Neuronal stem cell (in vitro differentiated cells): ENCODE measurements around the gene RAD51B.

Source experiments
- DNase-seq: peaks from one replicate; pipeline ENCODE4 v3.0.0-alpha.2; 2013; ENCODE audit warnings: low spot score
- H2AFZ ChIP-seq: one replicate; pipeline ENCODE4 v1.6.1; 2013; ENCODE audit warnings: mild to moderate bottlenecking, low read length, inconsistent platforms
- H2AK5ac ChIP-seq: 2 replicates; pipeline ENCODE4 v1.6.1; 2013; ENCODE audit warnings: low read depth, mild to moderate bottlenecking, inconsistent platforms, low read length, moderate library complexity, mixed read lengths
- H2BK120ac ChIP-seq: 2 replicates; pipeline ENCODE4 v1.6.1; 2013; ENCODE audit warnings: low read depth, mild to moderate bottlenecking, inconsistent platforms, low read length, moderate library complexity, mixed read lengths
- H2BK12ac ChIP-seq: one replicate; pipeline ENCODE4 v1.6.1; 2013; ENCODE audit warnings: low read length, inconsistent platforms
- H2BK15ac ChIP-seq: 2 replicates; pipeline ENCODE4 v1.6.1; 2013; ENCODE audit warnings: mild to moderate bottlenecking, low read length, inconsistent platforms, mixed read lengths
- H2BK5ac ChIP-seq: one replicate; pipeline ENCODE4 v1.6.1; 2013; ENCODE audit warnings: inconsistent platforms, mild to moderate bottlenecking, low read length, moderate library complexity
- H3K14ac ChIP-seq: one replicate; pipeline ENCODE4 v1.6.1; 2013; ENCODE audit warnings: low read length, inconsistent platforms
- H3K18ac ChIP-seq: 2 replicates; pipeline ENCODE4 v1.6.1; 2013; ENCODE audit warnings: low read length, inconsistent platforms
- H3K23ac ChIP-seq: 2 replicates; pipeline ENCODE4 v1.6.1; 2013; ENCODE audit warnings: low read depth, mild to moderate bottlenecking, mixed read lengths, low read length, inconsistent platforms; ENCODE audit not compliant: poor library complexity
- H3K27ac ChIP-seq: replicated peaks from 3 replicates; pipeline ENCODE4 v1.5.1; 2013; ENCODE audit warnings: low read length, inconsistent platforms
- H3K27me3 ChIP-seq, 3 experiments: 2 replicates each; pipeline ENCODE4 v1.6.1; 2013; ENCODE audit warnings: low read length in 3 of 3, mild to moderate bottlenecking in 2 of 3, inconsistent platforms in 1 of 3, low read depth in 1 of 3, mixed read lengths in 1 of 3, moderate library complexity in 1 of 3; ENCODE audit not compliant: control insufficient read depth in 3 of 3, insufficient read depth in 3 of 3
- H3K36me3 ChIP-seq, 2 donors: replicated peaks in 1 of 2; 2 replicates each; pipeline ENCODE4 v1.6.1; 2013; ENCODE audit warnings: low read length in 2 of 2; ENCODE audit not compliant: control insufficient read depth in 2 of 2, insufficient read depth in 2 of 2
- H3K4ac ChIP-seq: 2 replicates; pipeline ENCODE4 v1.6.1; 2013; ENCODE audit warnings: inconsistent platforms, mild to moderate bottlenecking, low read length, moderate library complexity
- H3K4me1 ChIP-seq, 2 donors: 1 replicate in 1 of 2; 2 replicates in 1 of 2; pipeline ENCODE4 v1.6.1; 2013; ENCODE audit warnings: low read length in 2 of 2, low read depth in 1 of 2; ENCODE audit not compliant: control insufficient read depth in 2 of 2, insufficient read depth in 1 of 2
- H3K4me2 ChIP-seq: one replicate; pipeline ENCODE4 v1.6.1; 2013; ENCODE audit warnings: mild to moderate bottlenecking, low read length, inconsistent platforms; ENCODE audit not compliant: insufficient read depth, poor library complexity, severe bottlenecking
- H3K4me3 ChIP-seq, 2 donors: 2 replicates each; pipeline ENCODE4 v1.5.1; 2013; ENCODE audit warnings: low read length in 2 of 2, mild to moderate bottlenecking in 2 of 2, inconsistent platforms in 1 of 2, moderate library complexity in 1 of 2
- H3K79me1 ChIP-seq: one replicate; pipeline ENCODE4 v1.6.1; 2013; ENCODE audit warnings: low read depth, mild to moderate bottlenecking, inconsistent platforms, low read length, moderate library complexity
- H3K9ac ChIP-seq: one replicate; pipeline ENCODE4 v1.6.1; 2013; ENCODE audit warnings: mild to moderate bottlenecking, low read depth, low read length, inconsistent platforms; ENCODE audit not compliant: poor library complexity
- H3K9me3 ChIP-seq, 2 donors: replicated peaks in 1 of 2; 2 replicates each; pipeline versions ENCODE3 to v1.6.1; 2013; ENCODE audit warnings: low read length in 2 of 2, mild to moderate bottlenecking in 2 of 2, inconsistent platforms in 1 of 2, low read depth in 1 of 2, mixed read lengths in 1 of 2, moderate library complexity in 1 of 2; ENCODE audit not compliant: control insufficient read depth in 2 of 2, insufficient read depth in 1 of 2
- H4K8ac ChIP-seq: one replicate; pipeline ENCODE4 v1.6.1; 2013; ENCODE audit warnings: low read depth, mild to moderate bottlenecking, inconsistent platforms, low read length, moderate library complexity
- H4K91ac ChIP-seq: one replicate; pipeline ENCODE4 v1.6.1; 2013; ENCODE audit warnings: low read length, low read depth, mild to moderate bottlenecking, inconsistent platforms; ENCODE audit not compliant: poor library complexity
- WGBS, 2 donors: extraction: QIAGEN DNeasy Blood & Tissue Kit; methylation state at CpG; one replicate each; pipeline ENCODE4 v1.1.7; 2013; ENCODE audit warnings: missing lambda C conversion rate in 2 of 2, mixed read lengths in 1 of 2; ENCODE audit not compliant: insufficient read length in 2 of 2, insufficient replicate concordance in 1 of 2; ENCODE audit errors: extremely low coverage in 2 of 2; 5-methylcytosine and 5-hydroxymethylcytosine counted together

The RAD51B gene

GRCh38 chr14:68606644-68607043, 787.1 kb downstream of the RAD51B start:
- Histone ChIP-seq H3K14ac (no peak overlapping the region), H3K23ac (no peak overlapping the region), H3K4me3 (no peak overlapping the region), H3K4me1 (peaks cover 10 to 15% of the 10 kb centered on the region in 2 donors), H2BK5ac (no peak overlapping the region), H4K91ac (no peak overlapping the region), H3K27ac (no peak overlapping the region), H2AFZ (no peak overlapping the region), H2BK15ac (peak overlapping the region; percentile 51), H2AK5ac (no peak overlapping the region), H3K79me1 (no peaks in the 10 kb centered on the region), H3K4me2 (no peak overlapping the region), H3K18ac (no peak overlapping the region), H3K36me3 (no peaks in the 10 kb centered on the region), H3K27me3 (no peaks in the 10 kb centered on the region), H3K9me3 (peaks cover 4 to 19% of the 10 kb centered on the region in 2 donors), H4K8ac (no peak overlapping the region), H2BK12ac (no peak overlapping the region), H3K4ac (no peak overlapping the region), H3K9ac (no peak overlapping the region), H2BK120ac (no peak overlapping the region)
- WGBS, 2 donors: no CpG with 5 or more reads among the region's 4 CpGs
- DNase-seq: no peak

GRCh38 chr14:68607081-68607866, 787.7 kb downstream of the RAD51B start:
- Histone ChIP-seq H3K9me3 (peaks cover 4 to 21% of the 10 kb centered on the region in 2 donors), H3K27me3 (no peaks in the 10 kb centered on the region), H3K4me1 (peaks cover 13 to 15% of the 10 kb centered on the region in 2 donors), H3K79me1 (no peaks in the 10 kb centered on the region), H2AFZ (peak overlapping the region; percentile 85), H3K4ac (no peak overlapping the region), H2AK5ac (peak overlapping the region; percentile 96), H3K4me2 (no peak overlapping the region), H4K8ac (no peak overlapping the region), H3K23ac (no peak overlapping the region), H3K14ac (no peak overlapping the region), H4K91ac (no peak overlapping the region), H3K4me3 (no peak overlapping the region), H3K36me3 (no peaks in the 10 kb centered on the region), H3K9ac (no peak overlapping the region), H2BK15ac (peak overlapping the region; percentile 60), H3K27ac (no peak overlapping the region), H3K18ac (peak overlapping the region; percentile 57), H2BK120ac (peak overlapping the region; percentile 53), H2BK12ac (no peak overlapping the region), H2BK5ac (peak overlapping the region; percentile 44)
- no peak for DNase-seq
- no CpG with 5 or more reads among the region's 17 CpGs for WGBS, 2 donors

GRCh38 chr14:68607867-68608573, 788.4 kb downstream of the RAD51B start:
- peak overlapping the region; percentile 43 for H2BK12ac ChIP-seq
- H3K9ac ChIP-seq: no peak overlapping the region
- peak overlapping the region; percentile 94 for H4K8ac ChIP-seq
- H3K4me2 ChIP-seq: no peak overlapping the region
- peak overlapping the region; percentile 60 for H2BK15ac ChIP-seq
- H4K91ac ChIP-seq: peak overlapping the region; percentile 93
- peak overlapping the region; percentile 85 for H2AFZ ChIP-seq
- no peak for DNase-seq
- H3K27ac ChIP-seq: no peak overlapping the region
- H3K4me1 ChIP-seq: peaks cover 13 to 15% of the 10 kb centered on the region in 2 donors
- peak overlapping the region; percentile 91 for H3K18ac ChIP-seq
- no peaks in the 10 kb centered on the region for H3K27me3 ChIP-seq
- no peaks in the 10 kb centered on the region for H3K79me1 ChIP-seq
- H3K23ac ChIP-seq: peak overlapping the region; percentile 29
- H3K4ac ChIP-seq: peak overlapping the region; percentile 39
- no peak overlapping the region for H3K4me3 ChIP-seq
- peak overlapping the region; percentile 44 for H2BK5ac ChIP-seq
- peak overlapping the region; percentile 96 for H2AK5ac ChIP-seq
- peak overlapping the region; percentile 53 for H2BK120ac ChIP-seq
- peaks cover 6 to 28% of the 10 kb centered on the region in 2 donors for H3K9me3 ChIP-seq
- WGBS, 2 donors: no CpG with 5 or more reads among the region's 14 CpGs
- H3K14ac ChIP-seq: no peak overlapping the region
- no peaks in the 10 kb centered on the region for H3K36me3 ChIP-seq

- Histone ChIP-seq H3K27ac (no peak overlapping the region), H2AK5ac (peak overlapping the region; percentile 96), H2BK12ac (peak overlapping the region; percentile 43), H3K4ac (no peak overlapping the region), H3K27me3 (no peaks in the 10 kb centered on the region), H3K9me3 (peaks cover 6 to 28% of the 10 kb centered on the region in 2 donors), H3K18ac (peak overlapping the region; percentile 91), H2BK15ac (peak overlapping the region; percentile 82), H3K4me3 (no peak overlapping the region), H3K14ac (no peak overlapping the region), H3K36me3 (no peaks in the 10 kb centered on the region), H3K9ac (no peak overlapping the region), H4K8ac (peak overlapping the region; percentile 94), H2BK120ac (peak overlapping the region; percentile 53), H4K91ac (peak overlapping the region; percentile 93), H3K23ac (no peak overlapping the region), H3K4me2 (no peak overlapping the region), H2BK5ac (peak overlapping the region; percentile 44), H2AFZ (peak overlapping the region; percentile 85), H3K79me1 (no peaks in the 10 kb centered on the region), H3K4me1 (peaks cover 13 to 15% of the 10 kb centered on the region in 2 donors)
- WGBS, 2 donors: no CpG with 5 or more reads among the region's 4 CpGs
- DNase-seq: no peak
Observed at GRCh38 chr14:68608574-68608962, 789.0 kb downstream of the RAD51B start.
